ENCODE measurements around the gene CAMK4. TPM values are rescaled to one million over a fixed set of nuclear protein-coding genes. Genes with fewer than 3 reads are reported as not detected.
"Not testable (repeated sequence)": the region's sequence is repeated elsewhere in the genome, so short reads cannot be mapped to it uniquely, and the experiment has no call there.

Gene CAMK4
- total and polyA plus RNA-seq, 2 donors = 30.7 to 107 TPM

GRCh38 chr5:111245654-111246053, 21.5 kb downstream of the CAMK4 start:
- no peak overlapping the region for H3K4me3 ChIP-seq (ENCODE audit: low read length in 2 of 2)
- DNase-seq (ENCODE audit: low read depth in 6 of 9, low spot score in 9 of 9) = no peak
- H3K27ac ChIP-seq (ENCODE audit: low read depth in 1 of 2, low read length in 1 of 2) = peak overlapping the region in 1 of 2 donors; percentile 26
- no peaks in the 10 kb centered on the region for H3K27me3 ChIP-seq (ENCODE audit: control insufficient read depth in 2 of 2, insufficient read depth in 1 of 2, low read length in 1 of 2)
- H3K9me3 ChIP-seq (ENCODE audit: control insufficient read depth in 2 of 2, insufficient read depth in 1 of 2, low read length in 1 of 2) = no peaks in the 10 kb centered on the region
- H3K4me1 ChIP-seq (ENCODE audit: control insufficient read depth in 2 of 2, insufficient read depth in 2 of 2, low read length in 2 of 2) = peaks cover 19 to 29% of the 10 kb centered on the region in 2 donors
- peaks cover 4 to 40% of the 10 kb centered on the region in 2 donors for H3K36me3 ChIP-seq (ENCODE audit: control insufficient read depth in 2 of 2, insufficient read depth in 2 of 2, low read length in 1 of 2)
- 97% methylated on average over 2 of the region's 2 CpGs for whole genome bisulfite sequencing

GRCh38 chr5:111246459-111246858, 22.3 kb downstream of the CAMK4 start:
- Histone ChIP-seq H3K4me1 (ENCODE audit: control insufficient read depth in 2 of 2, insufficient read depth in 2 of 2, low read length in 2 of 2) (peaks cover 25 to 26% of the 10 kb centered on the region in 2 donors), H3K27me3 (ENCODE audit: control insufficient read depth in 2 of 2, insufficient read depth in 1 of 2, low read length in 1 of 2) (no peaks in the 10 kb centered on the region), H3K4me3 (ENCODE audit: low read length in 2 of 2) (no peak overlapping the region), H3K36me3 (ENCODE audit: control insufficient read depth in 2 of 2, insufficient read depth in 2 of 2, low read length in 1 of 2) (peaks cover 4 to 39% of the 10 kb centered on the region in 2 donors), H3K9me3 (ENCODE audit: control insufficient read depth in 2 of 2, insufficient read depth in 1 of 2, low read length in 1 of 2) (no peaks in the 10 kb centered on the region), H3K27ac (ENCODE audit: low read depth in 1 of 2, low read length in 1 of 2) (peak overlapping the region in 1 of 2 donors; percentile 5)
- DNase-seq (ENCODE audit: low read depth in 6 of 9, low spot score in 9 of 9) = no peak
- 97% methylated on average over 1 of the region's 1 CpG for WGBS

- Histone ChIP-seq H3K4me3 (ENCODE audit: low read length in 2 of 2) (no peak overlapping the region), H3K36me3 (ENCODE audit: control insufficient read depth in 2 of 2, insufficient read depth in 2 of 2, low read length in 1 of 2) (peaks cover 0 to 32% of the 10 kb centered on the region in 2 donors), H3K4me1 (ENCODE audit: control insufficient read depth in 2 of 2, insufficient read depth in 2 of 2, low read length in 2 of 2) (peaks cover 21% of the 10 kb centered on the region in 2 donors), H3K27me3 (ENCODE audit: control insufficient read depth in 2 of 2, insufficient read depth in 1 of 2, low read length in 1 of 2) (no peaks in the 10 kb centered on the region), H3K27ac (ENCODE audit: low read depth in 1 of 2, low read length in 1 of 2) (no peak overlapping the region), H3K9me3 (ENCODE audit: control insufficient read depth in 2 of 2, insufficient read depth in 1 of 2, low read length in 1 of 2) (no peaks in the 10 kb centered on the region)
- 93% methylated on average over 3 of the region's 3 CpGs for WGBS
- DNase-seq (ENCODE audit: low read depth in 6 of 9, low spot score in 9 of 9) = no peak
Observed at GRCh38 chr5:111248571-111248970, 24.4 kb downstream of the CAMK4 start.

GRCh38 chr5:111251921-111252320, 27.7 kb downstream of the CAMK4 start:
- Histone ChIP-seq H3K4me3 (ENCODE audit: low read length in 2 of 2) (no peak overlapping the region), H3K4me1 (ENCODE audit: control insufficient read depth in 2 of 2, insufficient read depth in 2 of 2, low read length in 2 of 2) (peaks cover 25 to 30% of the 10 kb centered on the region in 2 donors), H3K36me3 (ENCODE audit: control insufficient read depth in 2 of 2, insufficient read depth in 2 of 2, low read length in 1 of 2) (peaks cover 0 to 14% of the 10 kb centered on the region in 2 donors), H3K9me3 (ENCODE audit: control insufficient read depth in 2 of 2, insufficient read depth in 1 of 2, low read length in 1 of 2) (no peaks in the 10 kb centered on the region), H3K27me3 (ENCODE audit: control insufficient read depth in 2 of 2, insufficient read depth in 1 of 2, low read length in 1 of 2) (no peaks in the 10 kb centered on the region), H3K27ac (ENCODE audit: low read depth in 1 of 2, low read length in 1 of 2) (peak overlapping the region in 1 of 2 donors; percentile 13)
- WGBS = 93% methylated on average over 6 of the region's 6 CpGs
- no peak for DNase-seq (ENCODE audit: low read depth in 6 of 9, low spot score in 9 of 9)

GRCh38 chr5:111252799-111253545, 28.8 kb downstream of the CAMK4 start:
- peaks cover 25 to 30% of the 10 kb centered on the region in 2 donors for H3K4me1 ChIP-seq (ENCODE audit: control insufficient read depth in 2 of 2, insufficient read depth in 2 of 2, low read length in 2 of 2)
- no peaks in the 10 kb centered on the region for H3K27me3 ChIP-seq (ENCODE audit: control insufficient read depth in 2 of 2, insufficient read depth in 1 of 2, low read length in 1 of 2)
- peaks cover 0 to 14% of the 10 kb centered on the region in 2 donors for H3K36me3 ChIP-seq (ENCODE audit: control insufficient read depth in 2 of 2, insufficient read depth in 2 of 2, low read length in 1 of 2)
- H3K4me3 ChIP-seq (ENCODE audit: low read length in 2 of 2) = no peak overlapping the region
- no peak for DNase-seq (ENCODE audit: low read depth in 6 of 9, low spot score in 9 of 9)
- H3K9me3 ChIP-seq (ENCODE audit: control insufficient read depth in 2 of 2, insufficient read depth in 1 of 2, low read length in 1 of 2) = no peaks in the 10 kb centered on the region
- peak overlapping the region; percentile 56 to 62 for H3K27ac ChIP-seq (ENCODE audit: low read depth in 1 of 2, low read length in 1 of 2)
- WGBS = 89% methylated on average over 5 of the region's 5 CpGs

GRCh38 chr5:111254613-111255012, 30.4 kb downstream of the CAMK4 start:
- Histone ChIP-seq H3K4me3 (ENCODE audit: low read length in 2 of 2) (no peak overlapping the region), H3K27ac (ENCODE audit: low read depth in 1 of 2, low read length in 1 of 2) (peak overlapping the region in 1 of 2 donors; percentile 65), H3K4me1 (ENCODE audit: control insufficient read depth in 2 of 2, insufficient read depth in 2 of 2, low read length in 2 of 2) (peaks cover 22 to 31% of the 10 kb centered on the region in 2 donors), H3K36me3 (ENCODE audit: control insufficient read depth in 2 of 2, insufficient read depth in 2 of 2, low read length in 1 of 2) (peaks cover 0 to 16% of the 10 kb centered on the region in 2 donors), H3K27me3 (ENCODE audit: control insufficient read depth in 2 of 2, insufficient read depth in 1 of 2, low read length in 1 of 2) (no peaks in the 10 kb centered on the region), H3K9me3 (ENCODE audit: control insufficient read depth in 2 of 2, insufficient read depth in 1 of 2, low read length in 1 of 2) (no peaks in the 10 kb centered on the region)
- 64% methylated on average over 3 of the region's 3 CpGs for WGBS
- DNase-seq (ENCODE audit: low read depth in 6 of 9, low spot score in 9 of 9) = peak in 1 of 9 donors; percentile 62

GRCh38 chr5:111255169-111255568, 31.0 kb downstream of the CAMK4 start:
- WGBS = 69% methylated on average over 1 of the region's 1 CpG

GRCh38 chr5:111256128-111256527, 31.9 kb downstream of the CAMK4 start:
- H3K27me3 ChIP-seq (ENCODE audit: control insufficient read depth in 2 of 2, insufficient read depth in 1 of 2, low read length in 1 of 2) = no peaks in the 10 kb centered on the region
- peaks cover 22 to 26% of the 10 kb centered on the region in 2 donors for H3K4me1 ChIP-seq (ENCODE audit: control insufficient read depth in 2 of 2, insufficient read depth in 2 of 2, low read length in 2 of 2)
- H3K36me3 ChIP-seq (ENCODE audit: control insufficient read depth in 2 of 2, insufficient read depth in 2 of 2, low read length in 1 of 2) = peaks cover 1 to 13% of the 10 kb centered on the region in 2 donors
- no peak overlapping the region for H3K4me3 ChIP-seq (ENCODE audit: low read length in 2 of 2)
- 95% methylated on average over 1 of the region's 1 CpG for WGBS
- no peak overlapping the region for H3K27ac ChIP-seq (ENCODE audit: low read depth in 1 of 2, low read length in 1 of 2)
- no peaks in the 10 kb centered on the region for H3K9me3 ChIP-seq (ENCODE audit: control insufficient read depth in 2 of 2, insufficient read depth in 1 of 2, low read length in 1 of 2)
- DNase-seq (ENCODE audit: low read depth in 6 of 9, low spot score in 9 of 9) = no peak

More at GRCh38 chr5:111255169-111255568, 31.0 kb downstream of the CAMK4 start:
- Histone ChIP-seq H3K27me3 (ENCODE audit: control insufficient read depth in 2 of 2, insufficient read depth in 1 of 2, low read length in 1 of 2) (no peaks in the 10 kb centered on the region), H3K4me1 (ENCODE audit: control insufficient read depth in 2 of 2, insufficient read depth in 2 of 2, low read length in 2 of 2) (peaks cover 22 to 31% of the 10 kb centered on the region in 2 donors), H3K4me3 (ENCODE audit: low read length in 2 of 2) (no peak overlapping the region), H3K27ac (ENCODE audit: low read depth in 1 of 2, low read length in 1 of 2) (peak overlapping the region in 1 of 2 donors; percentile 29), H3K36me3 (ENCODE audit: control insufficient read depth in 2 of 2, insufficient read depth in 2 of 2, low read length in 1 of 2) (peaks cover 0 to 16% of the 10 kb centered on the region in 2 donors), H3K9me3 (ENCODE audit: control insufficient read depth in 2 of 2, insufficient read depth in 1 of 2, low read length in 1 of 2) (no peaks in the 10 kb centered on the region)
- no peak for DNase-seq (ENCODE audit: low read depth in 6 of 9, low spot score in 9 of 9)

- not testable (repeated sequence) for DNase-seq (ENCODE audit: low read depth in 6 of 9, low spot score in 9 of 9); H3K4me3 ChIP-seq (ENCODE audit: low read length in 2 of 2)
- 93% methylated on average over 4 of the region's 4 CpGs for WGBS
Observed at GRCh38 chr5:111257610-111258009, 33.4 kb downstream of the CAMK4 start.

More at GRCh38 chr5:111257610-111258009, 33.4 kb downstream of the CAMK4 start:
- peaks cover 27 to 32% of the 10 kb centered on the region in 2 donors for H3K4me1 ChIP-seq (ENCODE audit: control insufficient read depth in 2 of 2, insufficient read depth in 2 of 2, low read length in 2 of 2)
- H3K27me3 ChIP-seq (ENCODE audit: control insufficient read depth in 2 of 2, insufficient read depth in 1 of 2, low read length in 1 of 2); H3K27ac ChIP-seq (ENCODE audit: low read depth in 1 of 2, low read length in 1 of 2); H3K36me3 ChIP-seq (ENCODE audit: control insufficient read depth in 2 of 2, insufficient read depth in 2 of 2, low read length in 1 of 2); H3K9me3 ChIP-seq (ENCODE audit: control insufficient read depth in 2 of 2, insufficient read depth in 1 of 2, low read length in 1 of 2): not testable (repeated sequence)
